ENCODE results near the gene PRICKLE2.

Gene PRICKLE2

GRCh38 chr3:64058566-64058965, 166.7 kb downstream of the PRICKLE2 start:
- no peaks in the 10 kb centered on the region for H3K79me2 ChIP-seq (ENCODE audit: insufficient read depth, low read length)
- H3K4me3 ChIP-seq (ENCODE audit: low read depth, low read length, poor library complexity, severe bottlenecking): no peak overlapping the region
- H3K9me2 ChIP-seq (ENCODE audit: low read depth, low read length): no peaks in the 10 kb centered on the region
- H3F3A ChIP-seq (ENCODE audit: insufficient read depth, low read length): no peaks in the 10 kb centered on the region
- H3K36me3 ChIP-seq (ENCODE audit: insufficient read depth, low read length): no peaks in the 10 kb centered on the region
- H3K4me1 ChIP-seq (ENCODE audit: insufficient read depth, low read length, severe bottlenecking): no peaks in the 10 kb centered on the region
- no peaks in the 10 kb centered on the region for H3K9me3 ChIP-seq (ENCODE audit: low read length)
- no peaks in the 10 kb centered on the region for H3K27me3 ChIP-seq (ENCODE audit: insufficient read depth, low read length)
- TF ChIP-seq CTCF (IDR thresholded peaks at IDR 0.05; ENCODE audit: low read length) (no peak), EZH2 (IDR thresholded peaks at IDR 0.05; ENCODE audit: borderline replicate concordance, low read length) (no peak)
- H3K27ac ChIP-seq (ENCODE audit: low read depth, low read length, poor library complexity, severe bottlenecking): no peak overlapping the region
- H4K20me1 ChIP-seq (ENCODE audit: insufficient read depth, low read length): no peaks in the 10 kb centered on the region
- H3K4me2 ChIP-seq (ENCODE audit: low read length): no peak overlapping the region
- H2AFZ ChIP-seq (ENCODE audit: low read length): no peak overlapping the region
- no peak overlapping the region for H3K9ac ChIP-seq (ENCODE audit: low read length)

GRCh38 chr3:64057231-64057630, 168.0 kb downstream of the PRICKLE2 start:
- no peaks in the 10 kb centered on the region for H4K20me1 ChIP-seq (ENCODE audit: insufficient read depth, low read length)
- H3K79me2 ChIP-seq (ENCODE audit: insufficient read depth, low read length): no peaks in the 10 kb centered on the region
- H3K36me3 ChIP-seq (ENCODE audit: insufficient read depth, low read length): no peaks in the 10 kb centered on the region
- no peak overlapping the region for H3K4me2 ChIP-seq (ENCODE audit: low read length)
- H2AFZ ChIP-seq (ENCODE audit: low read length): no peak overlapping the region
- no peak overlapping the region for H3K27ac ChIP-seq (ENCODE audit: low read depth, low read length, poor library complexity, severe bottlenecking)
- H3K9me2 ChIP-seq (ENCODE audit: low read depth, low read length): no peaks in the 10 kb centered on the region
- H3F3A ChIP-seq (ENCODE audit: insufficient read depth, low read length): no peaks in the 10 kb centered on the region
- H3K27me3 ChIP-seq (ENCODE audit: insufficient read depth, low read length): no peaks in the 10 kb centered on the region
- no peaks in the 10 kb centered on the region for H3K4me1 ChIP-seq (ENCODE audit: insufficient read depth, low read length, severe bottlenecking)
- H3K9me3 ChIP-seq (ENCODE audit: low read length): no peaks in the 10 kb centered on the region
- H3K9ac ChIP-seq (ENCODE audit: low read length): no peak overlapping the region
- H3K4me3 ChIP-seq (ENCODE audit: low read depth, low read length, poor library complexity, severe bottlenecking): no peak overlapping the region
- TF ChIP-seq CTCF (IDR thresholded peaks at IDR 0.05; ENCODE audit: low read length) (no peak), EZH2 (IDR thresholded peaks at IDR 0.05; ENCODE audit: borderline replicate concordance, low read length) (no peak)

- no peaks in the 10 kb centered on the region for H3F3A ChIP-seq (ENCODE audit: insufficient read depth, low read length)
- no peaks in the 10 kb centered on the region for H3K9me3 ChIP-seq (ENCODE audit: low read length)
- H3K36me3 ChIP-seq (ENCODE audit: insufficient read depth, low read length): no peaks in the 10 kb centered on the region
- H3K27ac ChIP-seq (ENCODE audit: low read depth, low read length, poor library complexity, severe bottlenecking): no peak overlapping the region
- no peak overlapping the region for H2AFZ ChIP-seq (ENCODE audit: low read length)
- no peak for TF ChIP-seq CTCF (IDR thresholded peaks at IDR 0.05; ENCODE audit: low read length)
- no peak for TF ChIP-seq EZH2 (IDR thresholded peaks at IDR 0.05; ENCODE audit: borderline replicate concordance, low read length)
- H3K9ac ChIP-seq (ENCODE audit: low read length): no peak overlapping the region
- H3K4me1 ChIP-seq (ENCODE audit: insufficient read depth, low read length, severe bottlenecking): no peaks in the 10 kb centered on the region
- no peak overlapping the region for H3K4me3 ChIP-seq (ENCODE audit: low read depth, low read length, poor library complexity, severe bottlenecking)
- no peaks in the 10 kb centered on the region for H3K9me2 ChIP-seq (ENCODE audit: low read depth, low read length)
- no peaks in the 10 kb centered on the region for H3K27me3 ChIP-seq (ENCODE audit: insufficient read depth, low read length)
- H3K4me2 ChIP-seq (ENCODE audit: low read length): no peak overlapping the region
- H4K20me1 ChIP-seq (ENCODE audit: insufficient read depth, low read length): no peaks in the 10 kb centered on the region
- H3K79me2 ChIP-seq (ENCODE audit: insufficient read depth, low read length): no peaks in the 10 kb centered on the region
Observed at GRCh38 chr3:64056606-64057180, 168.6 kb downstream of the PRICKLE2 start.
